GM20000 (cell line): ENCODE results near the gene POLA2.
"Not testable (repeated sequence)": the region's sequence is repeated elsewhere in the genome, so short reads cannot be mapped to it uniquely, and the experiment has no call there.

ENCODE experiments used
- DNase-seq: peaks from one replicate; pipeline ENCODE4 v3.0.0; 2012; ENCODE audit warnings: low spot score
- TF ChIP-seq, protein P1 (sequence below): IDR thresholded peaks from 2 replicates; pipeline ENCODE4 v1.5.1; 2012; ENCODE audit warnings: mild to moderate bottlenecking, control low read depth; ENCODE audit errors: extremely low read depth, missing control alignments

POLA2 gene

DNA sequence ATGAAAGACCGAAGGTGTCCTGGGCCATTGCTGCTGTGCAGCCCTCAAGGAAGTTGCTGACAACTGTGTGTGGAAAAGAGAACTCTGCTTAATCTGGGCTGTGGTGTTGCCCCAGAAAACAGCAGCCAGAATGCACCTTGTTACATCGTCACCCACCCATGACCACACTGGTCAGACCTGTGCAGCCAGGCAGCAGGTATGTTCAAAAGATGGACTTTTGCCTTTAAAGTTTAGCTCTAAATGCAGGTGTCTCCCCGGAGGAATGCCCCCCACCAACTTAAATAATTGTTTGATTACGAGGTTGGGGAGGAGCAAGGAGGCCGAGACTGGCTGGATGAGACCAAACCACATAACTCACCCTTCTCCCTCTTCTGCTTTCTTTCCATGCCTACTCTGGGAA lies 15.3 kb upstream of the POLA2 start:
- TF ChIP-seq, protein P1, sequence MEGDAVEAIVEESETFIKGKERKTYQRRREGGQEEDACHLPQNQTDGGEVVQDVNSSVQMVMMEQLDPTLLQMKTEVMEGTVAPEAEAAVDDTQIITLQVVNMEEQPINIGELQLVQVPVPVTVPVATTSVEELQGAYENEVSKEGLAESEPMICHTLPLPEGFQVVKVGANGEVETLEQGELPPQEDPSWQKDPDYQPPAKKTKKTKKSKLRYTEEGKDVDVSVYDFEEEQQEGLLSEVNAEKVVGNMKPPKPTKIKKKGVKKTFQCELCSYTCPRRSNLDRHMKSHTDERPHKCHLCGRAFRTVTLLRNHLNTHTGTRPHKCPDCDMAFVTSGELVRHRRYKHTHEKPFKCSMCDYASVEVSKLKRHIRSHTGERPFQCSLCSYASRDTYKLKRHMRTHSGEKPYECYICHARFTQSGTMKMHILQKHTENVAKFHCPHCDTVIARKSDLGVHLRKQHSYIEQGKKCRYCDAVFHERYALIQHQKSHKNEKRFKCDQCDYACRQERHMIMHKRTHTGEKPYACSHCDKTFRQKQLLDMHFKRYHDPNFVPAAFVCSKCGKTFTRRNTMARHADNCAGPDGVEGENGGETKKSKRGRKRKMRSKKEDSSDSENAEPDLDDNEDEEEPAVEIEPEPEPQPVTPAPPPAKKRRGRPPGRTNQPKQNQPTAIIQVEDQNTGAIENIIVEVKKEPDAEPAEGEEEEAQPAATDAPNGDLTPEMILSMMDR = no peak
- no peak for DNase-seq

DNA sequence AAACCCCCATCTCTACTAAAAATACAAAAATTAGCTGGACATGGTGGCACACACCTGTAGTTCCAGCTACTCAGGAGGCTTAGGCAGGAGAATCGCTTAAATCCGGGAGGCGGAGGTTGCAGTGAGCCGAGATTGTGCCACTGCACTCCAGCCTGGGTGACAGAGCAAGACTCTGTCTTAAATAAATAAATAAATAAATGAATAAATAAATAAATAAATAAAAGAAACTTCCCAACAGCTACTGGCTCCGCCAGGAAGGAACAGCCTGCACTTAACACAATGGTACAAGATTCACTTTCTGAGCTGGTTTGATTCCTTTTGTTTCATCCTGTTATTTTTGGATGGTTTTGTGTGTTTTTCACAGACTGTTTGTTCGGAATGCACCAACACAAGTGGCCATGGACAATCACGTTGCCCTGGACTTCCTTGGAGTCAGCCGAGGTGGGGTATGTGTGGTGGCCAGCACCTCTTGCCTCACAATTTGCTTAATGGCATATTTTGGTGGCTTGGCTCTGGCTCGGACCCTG lies 13.5 kb upstream of the POLA2 start:
- not testable (repeated sequence) for DNase-seq

DNA sequence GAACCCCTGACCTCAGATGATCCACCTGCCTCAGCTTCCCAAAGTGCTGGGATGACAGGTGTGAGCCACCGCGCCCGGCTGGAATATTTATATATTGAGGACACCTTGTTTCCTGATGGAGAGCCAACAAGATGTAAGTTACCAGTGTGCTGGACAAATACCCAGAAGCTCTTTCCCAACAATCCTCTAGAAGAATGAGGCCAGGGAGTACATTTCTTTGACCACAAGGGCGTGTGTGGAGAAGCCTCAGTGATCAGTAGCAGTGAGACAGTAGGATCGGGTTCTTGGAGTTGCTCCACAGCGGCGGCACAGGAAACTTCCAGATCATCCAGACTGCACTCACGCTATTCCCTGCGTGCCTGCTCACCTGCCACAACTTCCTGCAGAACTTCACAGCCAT lies 10.3 kb upstream of the POLA2 start:
- DNase-seq = no peak
- TF ChIP-seq, protein P1 = no peak

DNA sequence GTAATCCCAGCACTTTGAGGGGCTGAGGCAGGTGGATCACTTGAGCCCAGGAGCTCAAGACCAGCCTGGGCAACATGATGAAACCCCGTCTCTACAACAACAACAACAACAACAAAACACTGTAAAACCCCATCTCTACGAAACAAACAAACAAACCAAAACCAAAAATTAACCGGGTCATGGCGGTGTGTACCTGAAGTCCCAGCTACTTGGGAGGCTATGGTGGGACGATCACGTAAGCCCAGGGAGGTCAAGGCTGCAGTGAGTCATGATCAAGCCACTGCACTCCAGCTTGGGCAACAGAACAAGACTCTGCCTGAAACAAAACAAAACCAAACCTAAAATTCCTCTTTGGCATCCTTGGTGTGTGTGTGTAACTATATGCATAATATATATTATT lies 7.0 kb upstream of the POLA2 start:
- DNase-seq = no peak

DNA sequence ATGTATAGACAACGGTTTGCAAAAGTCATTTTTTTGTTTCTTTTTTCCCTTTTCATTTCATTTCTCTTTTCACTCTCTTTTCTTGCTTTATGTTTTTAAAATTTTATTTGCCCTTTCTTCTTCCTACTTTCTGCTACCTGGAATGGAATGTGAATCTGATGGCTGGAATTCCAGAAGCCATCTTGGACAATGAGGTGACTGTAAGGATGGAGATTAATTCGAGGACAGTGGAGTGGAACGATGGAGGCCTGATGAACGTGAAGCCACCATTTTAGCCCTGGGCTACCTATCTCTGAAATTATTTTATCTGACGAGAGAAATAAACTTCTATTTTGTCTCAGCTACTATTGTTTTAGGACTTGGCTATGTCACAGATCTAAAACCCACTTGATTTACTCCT lies 2.8 kb upstream of the POLA2 start:
- TF ChIP-seq, protein P1 = no peak
- no peak for DNase-seq

More for the DNA sequence above, 7.0 kb upstream of the POLA2 start:
- TF ChIP-seq, protein P1 = no peak

DNA sequence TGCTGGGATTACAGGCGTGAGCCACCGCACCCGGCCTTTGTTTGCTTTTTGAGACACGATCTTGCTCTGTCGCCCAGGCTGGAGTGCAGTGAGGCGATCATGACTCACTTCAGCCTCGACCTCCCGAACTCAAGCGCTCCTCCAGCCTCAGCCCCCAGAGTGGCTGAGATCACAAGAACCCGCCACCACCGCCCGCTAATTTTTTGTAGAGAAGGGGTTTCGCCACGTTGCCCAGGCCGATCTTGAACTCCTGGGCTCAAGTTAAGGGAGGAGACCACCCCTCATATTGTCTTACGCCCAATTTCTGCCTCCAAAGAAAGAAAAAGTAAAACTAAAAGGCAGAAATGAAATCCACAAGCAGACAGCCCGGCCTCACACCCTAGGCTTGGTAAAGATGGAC lies 1.5 kb upstream of the POLA2 start:
- no peak for DNase-seq
- TF ChIP-seq, protein P1 = no peak

DNA sequence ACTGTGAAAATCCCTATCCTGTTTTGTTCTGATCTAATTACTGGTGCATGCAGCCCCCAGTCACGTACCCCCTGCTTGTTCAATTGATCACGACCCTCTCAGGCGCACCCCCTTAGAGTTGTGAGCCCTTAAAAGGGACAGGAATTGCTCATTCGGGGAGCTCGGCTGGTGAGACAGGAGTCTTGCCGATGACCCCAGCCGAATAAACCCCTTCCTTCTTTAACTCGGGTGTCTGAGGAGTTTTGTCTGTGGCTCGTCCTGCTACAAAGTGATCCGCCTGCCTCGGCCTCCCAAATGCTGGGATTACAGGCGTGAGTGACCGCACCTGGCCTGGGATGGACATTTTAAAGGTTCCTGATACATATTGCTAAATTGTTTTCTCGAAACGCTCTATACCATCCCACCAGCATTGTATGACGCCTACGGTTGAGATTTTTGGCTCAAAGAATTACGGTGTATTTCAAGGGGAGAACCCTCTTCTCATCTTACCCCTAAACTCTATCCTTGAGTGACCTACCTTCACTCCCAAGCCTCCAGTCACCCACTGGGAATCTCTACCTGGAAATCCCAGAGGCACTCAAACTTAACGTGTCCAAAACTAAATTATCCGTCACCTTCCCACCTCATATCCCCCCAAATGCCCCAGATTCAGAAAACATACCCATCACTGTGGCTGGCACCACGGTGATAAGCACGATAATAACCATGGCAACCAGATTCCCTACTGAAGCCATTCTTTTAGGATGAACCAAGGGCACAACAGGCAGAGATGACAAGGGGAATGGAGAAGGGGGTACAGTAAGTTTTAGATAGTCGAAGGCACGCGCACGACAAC lies 789 bp upstream of the POLA2 start:
- TF ChIP-seq, protein P1 = no peak
- no peak for DNase-seq

DNA sequence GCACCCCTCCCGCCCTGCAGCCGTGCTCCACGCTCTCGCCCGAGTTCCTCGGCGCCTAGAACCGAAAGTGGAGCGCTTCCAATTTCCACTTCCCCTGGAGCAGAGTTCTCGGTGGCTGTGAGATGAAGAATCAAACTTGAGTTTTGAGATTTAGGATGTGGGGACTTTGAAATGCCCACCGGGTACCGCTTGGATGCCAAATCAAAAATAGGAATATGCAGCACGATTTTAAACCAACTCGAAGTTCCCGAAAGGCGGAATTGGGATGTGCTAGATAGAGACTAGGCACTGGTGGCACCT lies 569 bp downstream of the POLA2 start:
- TF ChIP-seq, protein P1 = no peak

More for the DNA sequence above, 569 bp downstream of the POLA2 start:
- no peak for DNase-seq
